HepG2 (cell line): ENCODE measurements around the gene CSNK1G1. TPM values are rescaled to one million over a fixed set of nuclear protein-coding genes. Genes with fewer than 3 reads are reported as not detected.

Source experiments
- ATAC-seq: fragments of 200-7000 bp; cut with Tn5 transposase; 3 replicates; pipeline ENCODE4 v1.9.1; 2020; ENCODE audit warnings: mild to moderate bottlenecking, moderate library complexity
- BruUV-seq: library from RNA; stranded (reverse); fragments of 400-500 nt; replicated peaks from 2 replicates; lab custom pipeline; 2021; lab: Mats Ljungman, UMichigan
- CTCF ChIA-PET: fragments of 300-600 bp; formaldehyde crosslinking; extraction: SDS; loops from one replicate; lab custom pipeline; 2021; ENCODE audit warnings: low total read pairs, inconsistent platforms, low intra/inter-chr PET ratio; lab: Yijun Ruan, JAX
- POLR2A ChIA-PET: fragments of 350-600 bp; sonication (Branson Sonifier 250); formaldehyde crosslinking; loops from one replicate; lab custom pipeline; 2020; ENCODE audit warnings: antibody characterized with exemption, inconsistent platforms; lab: Yijun Ruan, JAX
- DNase-seq: peaks from one replicate; pipeline ENCODE4 v3.0.0-alpha.2; 2015; ENCODE audit warnings: low spot score
- FAIRE-seq: peaks from 3 replicates; lab custom pipeline; 2011; peaks lifted over from hg19 to GRCh38; lab: Jason Lieb, UNC
- H2AFZ ChIP-seq: one replicate; pipeline ENCODE4 v1.6.1; 2011; ENCODE audit warnings: low read length, inconsistent platforms
- H3K27ac ChIP-seq: fragments of 300-600 bp; 3 replicates; pipeline ENCODE4 v1.8.0; 2011; ENCODE audit warnings: mixed run types, mild to moderate bottlenecking, mixed read lengths, low read length, inconsistent platforms; ENCODE audit not compliant: insufficient read depth; ENCODE audit errors: extremely low read length
- H3K27me3 ChIP-seq, 2 experiments: fragments of 200-600 bp in 1 of 2; 2 replicates in 1 of 2; 3 replicates in 1 of 2; pipeline versions ENCODE4 v1.6.0 to v1.8.0; 2011; ENCODE audit warnings: low read length in 2 of 2, mild to moderate bottlenecking in 2 of 2, moderate library complexity in 2 of 2, inconsistent platforms in 1 of 2; ENCODE audit not compliant: insufficient read depth in 2 of 2, control insufficient read depth in 1 of 2
- H3K36me3 ChIP-seq, 2 experiments: fragments of 200-600 bp in 1 of 2; replicated peaks in 1 of 2; 2 replicates in 1 of 2; 3 replicates in 1 of 2; pipeline versions ENCODE4 v1.5.1 to v1.8.0; 2011; ENCODE audit warnings: low read length in 2 of 2, inconsistent platforms in 1 of 2; ENCODE audit not compliant: insufficient read depth in 2 of 2, control insufficient read depth in 1 of 2
- H3K4me1 ChIP-seq: 2 replicates; pipeline ENCODE4 v1.5.1; 2012; ENCODE audit warnings: low read length, inconsistent platforms; ENCODE audit not compliant: insufficient read depth
- H3K4me2 ChIP-seq: 2 replicates; pipeline ENCODE4 v1.6.0; 2011; ENCODE audit warnings: low read depth, low read length, inconsistent platforms
- H3K4me3 ChIP-seq, 3 experiments: fragments of 200-600 bp in 1 of 3; sonication (generic), shearing (Covaris generic) in 1 of 3; replicated peaks in 1 of 3; 2 replicates each; pipeline ENCODE4 v1.5.1; 2011 to 2016; ENCODE audit warnings: low read length in 3 of 3, inconsistent platforms in 2 of 3, low read depth in 2 of 3, mild to moderate bottlenecking in 2 of 3, control low read depth in 1 of 3, mixed read lengths in 1 of 3; ENCODE audit not compliant: insufficient read depth in 1 of 3
- H3K79me2 ChIP-seq: one replicate; pipeline ENCODE4 v1.6.1; 2011; ENCODE audit warnings: low read length, inconsistent platforms; ENCODE audit not compliant: insufficient read depth
- H3K9ac ChIP-seq: 2 replicates; pipeline ENCODE4 v1.6.0; 2011; ENCODE audit warnings: mild to moderate bottlenecking, low read depth, low read length, inconsistent platforms; ENCODE audit not compliant: insufficient read depth
- H3K9me3 ChIP-seq: 2 replicates; pipeline ENCODE4 v1.5.1; 2012; ENCODE audit warnings: mild to moderate bottlenecking, low read length
- H4K20me1 ChIP-seq: 2 replicates; pipeline ENCODE4 v1.6.0; 2011; ENCODE audit warnings: inconsistent platforms, mild to moderate bottlenecking, low read length, moderate library complexity; ENCODE audit not compliant: insufficient read depth
- CEBPB ChIP-seq: IDR thresholded peaks from 2 replicates; pipeline ENCODE4 v1.6.1; 2011; ENCODE audit warnings: low read depth, low read length, improper control_type of control experiment, borderline replicate concordance
- JUN ChIP-seq: sonication (generic); formaldehyde crosslinking; IDR thresholded peaks from 2 replicates; pipeline ENCODE4 v1.4.0; 2020; ENCODE audit warnings: mild to moderate bottlenecking, missing genetic modification reagents
- KLF15 ChIP-seq: sonication (generic); formaldehyde crosslinking; IDR thresholded peaks from 2 replicates; pipeline ENCODE4 v1.8.1; 2023; ENCODE audit warnings: borderline replicate concordance, mild to moderate bottlenecking, inconsistent platforms, missing genetic modification reagents, mixed read lengths
- MAFF ChIP-seq: IDR thresholded peaks from 2 replicates; pipeline ENCODE4 v1.6.1; 2011; ENCODE audit warnings: low read depth, low read length, improper control_type of control experiment
- NFRKB ChIP-seq: fragments of 450-650 bp; IDR thresholded peaks from 2 replicates; pipeline ENCODE4 v1.6.1; 2017
- RXRB ChIP-seq: IDR thresholded peaks from 2 replicates; pipeline ENCODE4 v1.6.1; 2016; ENCODE audit warnings: borderline replicate concordance, missing genetic modification reagents, missing compliant biosample characterization
- ZNF34 ChIP-seq: sonication (generic); formaldehyde crosslinking; IDR thresholded peaks from 2 replicates; pipeline ENCODE4 v1.4.0; 2020; ENCODE audit warnings: mild to moderate bottlenecking, missing genetic modification reagents, borderline replicate concordance
- WGBS: methylation state at CpG from one replicate; pipeline ENCODE4 v1.1.6; 2017; ENCODE audit warnings: low lambda C conversion rate; 5-methylcytosine and 5-hydroxymethylcytosine counted together
- in situ Hi-C: cut with HindIII; loops from 2 replicates; pipeline ENCODE4 v1.10.0; 2017; ENCODE audit warnings: low pct_unique_long_range_greater_than_20kb; ENCODE audit not compliant: extremely low pct_ligation_motif_present
- intact Hi-C: fragments of 100-400 bp; cut with micrococcal nuclease; formaldehyde crosslinking; loops from one replicate; pipeline ENCODE4 v1.10.0; 2022; ENCODE audit not compliant: unreplicated experiment
- polyA plus RNA-seq, 8 experiments: library from polyadenylated mRNA; depleted of rRNA in 3 of 8; stranded (reverse) in 7 of 8; unstranded in 1 of 8; fragments of >200 nt; fragmentation: Illumina TruSeq in 4 of 8; extraction: Trizol in 4 of 8; gene quantifications; 2 replicates each; pipeline versions ENCODE4 v1.2.1 to v1.2.3, GENCODE V29; 2011 to 2016; ENCODE audit warnings: low read depth in 4 of 8, missing spikeins in 1 of 8, mixed read lengths in 1 of 8; ENCODE audit not compliant: insufficient read depth in 1 of 8
- total RNA-seq, 5 experiments: library from RNA; depleted of rRNA; stranded (reverse); fragments of >200 nt; fragmentation: Illumina TruSeq; extraction: Trizol; gene quantifications; 2 replicates each; pipeline ENCODE4 v1.2.3, GENCODE V29; 2016; ENCODE audit warnings: low read depth in 1 of 5
- TF ChIP-seq, protein P1 (sequence below): sonication (generic); formaldehyde crosslinking; IDR thresholded peaks from 2 replicates; pipeline ENCODE4 v1.5.0; 2020; ENCODE audit warnings: mild to moderate bottlenecking, missing genetic modification reagents

Gene CSNK1G1
- total and polyA plus RNA-seq, 2 of the 13 experiments (the other 11 are each of a cell fraction or from before 2014, with no cell fraction given): 8.5 to 12.6 TPM

DNA sequence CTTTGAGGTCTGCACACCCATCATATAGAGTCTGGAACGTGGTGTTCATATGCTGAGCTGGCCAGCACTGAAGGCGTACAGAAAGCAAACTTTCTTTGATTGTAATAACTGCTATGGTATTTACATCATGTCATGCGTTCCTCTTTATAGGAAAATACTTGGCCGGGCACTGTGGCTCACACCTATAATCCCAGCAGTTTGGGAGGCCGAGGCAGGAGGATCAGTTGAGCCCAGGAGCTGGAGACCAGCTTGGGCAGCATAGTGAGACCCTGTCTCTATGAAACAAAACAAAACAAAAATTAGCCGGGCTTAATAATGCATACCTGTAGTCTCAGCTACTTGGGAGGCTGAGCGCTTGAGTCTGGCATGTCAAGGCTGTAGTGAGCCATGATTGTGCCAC is 207.8 kb downstream of the CSNK1G1 start:
- WGBS: 95% methylated on average over 7 of the region's 7 CpGs
- DNase-seq: no peak
- no peaks in the 10 kb centered on the region for H4K20me1 ChIP-seq
- POLR2A ChIA-PET: interaction anchor here (3.7 kb wide), 1 partner anchor 15 kb away, joined by 17 read pairs; the partner anchor contains the start of gene PPIB
- no peak for ATAC-seq
- H3K79me2 ChIP-seq: no peaks in the 10 kb centered on the region
- intact Hi-C loops (no loop called here), in situ Hi-C loops (no loop called here)
- H3K27ac ChIP-seq: no peak overlapping the region
- BruUV-seq: no TSS peak
- H3K4me1 ChIP-seq: peaks cover 64% of the 10 kb centered on the region
- CTCF ChIA-PET: no interaction called here
- TF ChIP-seq CEBPB (no peak), RXRB (no peak), NFRKB (no peak), JUN (no peak), ZNF34 (no peak), KLF15 (CRISPR knock-in tag) (no peak), MAFF (no peak)
- TF ChIP-seq, protein P1, sequence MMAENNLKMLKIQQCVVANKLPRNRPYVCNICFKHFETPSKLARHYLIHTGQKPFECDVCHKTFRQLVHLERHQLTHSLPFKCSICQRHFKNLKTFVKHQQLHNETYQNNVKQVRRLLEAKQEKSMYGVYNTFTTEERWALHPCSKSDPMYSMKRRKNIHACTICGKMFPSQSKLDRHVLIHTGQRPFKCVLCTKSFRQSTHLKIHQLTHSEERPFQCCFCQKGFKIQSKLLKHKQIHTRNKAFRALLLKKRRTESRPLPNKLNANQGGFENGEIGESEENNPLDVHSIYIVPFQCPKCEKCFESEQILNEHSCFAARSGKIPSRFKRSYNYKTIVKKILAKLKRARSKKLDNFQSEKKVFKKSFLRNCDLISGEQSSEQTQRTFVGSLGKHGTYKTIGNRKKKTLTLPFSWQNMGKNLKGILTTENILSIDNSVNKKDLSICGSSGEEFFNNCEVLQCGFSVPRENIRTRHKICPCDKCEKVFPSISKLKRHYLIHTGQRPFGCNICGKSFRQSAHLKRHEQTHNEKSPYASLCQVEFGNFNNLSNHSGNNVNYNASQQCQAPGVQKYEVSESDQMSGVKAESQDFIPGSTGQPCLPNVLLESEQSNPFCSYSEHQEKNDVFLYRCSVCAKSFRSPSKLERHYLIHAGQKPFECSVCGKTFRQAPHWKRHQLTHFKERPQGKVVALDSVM (CRISPR knock-in tag): 0 out of 2 replicates have a peak, but pooled peaks have one; percentile 22
- H3K4me2 ChIP-seq: no peak overlapping the region
- no peak overlapping the region for H3K9ac ChIP-seq
- H2AFZ ChIP-seq: no peak overlapping the region
- FAIRE-seq: no peak
- no peak overlapping the region for H3K4me3 ChIP-seq
- peaks cover 5 to 6% of the 10 kb centered on the region in 2 experiments; a peak in 2 of 5 replicates for H3K36me3 ChIP-seq
- no peaks in the 10 kb centered on the region for H3K9me3 ChIP-seq
- H3K27me3 ChIP-seq: no peaks in the 10 kb centered on the region
